ENCODE data around the gene MCTP2.

DNA sequence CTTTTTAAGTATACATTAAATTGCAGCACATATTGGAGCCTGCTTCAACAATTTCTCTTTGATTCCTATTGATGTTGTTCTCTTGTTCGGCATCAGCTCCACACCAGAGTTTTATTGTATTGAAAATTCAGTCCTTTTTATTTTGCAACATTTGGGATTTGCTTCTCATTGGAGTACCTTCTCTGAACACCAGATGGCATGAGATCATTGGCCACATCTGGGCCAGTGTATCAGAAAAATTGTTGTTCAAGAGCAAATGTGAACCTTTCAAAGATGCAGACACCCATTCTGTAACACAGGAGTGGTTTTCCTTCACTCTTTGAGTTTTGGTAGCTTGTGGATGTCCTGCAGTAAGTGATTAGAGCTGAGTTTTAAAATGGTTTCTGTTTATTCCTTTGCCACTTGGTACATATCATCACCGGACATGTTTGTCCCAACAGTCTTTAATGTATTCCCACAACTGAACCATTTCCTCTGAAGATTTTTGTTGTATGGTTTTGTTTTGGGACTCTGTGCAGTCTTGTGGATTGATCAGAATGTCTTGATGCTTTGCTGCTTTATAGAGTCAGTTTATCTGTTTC lies 96.1 kb downstream of the MCTP2 start:
- TF ChIP-seq CTCF (conservative IDR thresholded peaks at IDR 0.05): peak; percentile 83
- no peak for TF ChIP-seq ZFX (IDR thresholded peaks at IDR 0.05)

Data from C4-2B (cell line).